Measurements from ENCODE around the gene FGGY.
A peak's percentile ranks its signal among the peaks of the same experiment; 100 is the strongest.
"Not testable (repeated sequence)": the region's sequence is repeated elsewhere in the genome, so short reads cannot be mapped to it uniquely, and the experiment has no call there.

Gene FGGY

GRCh38 chr1:59692591-59692990 is 395.7 kb downstream of the FGGY start:
- DNase-seq: peak; percentile 32

- no peak for DNase-seq
These were observed 396.5 kb downstream of the FGGY start for GRCh38 chr1:59693406-59693805.

- DNase-seq: no peak
These were observed 398.4 kb downstream of the FGGY start for GRCh38 chr1:59695252-59695651.

- no peak for DNase-seq
These were observed 399.7 kb downstream of the FGGY start for GRCh38 chr1:59696421-59697115.

- no peak for DNase-seq
These were observed 400.4 kb downstream of the FGGY start for GRCh38 chr1:59697150-59697800.

- DNase-seq: no peak
These were observed 401.5 kb downstream of the FGGY start for GRCh38 chr1:59698386-59698785.

GRCh38 chr1:59699227-59699847 is 402.4 kb downstream of the FGGY start:
- DNase-seq: peak; percentile 69

- DNase-seq: no peak
These were observed 404.5 kb downstream of the FGGY start for GRCh38 chr1:59701376-59701775.

GRCh38 chr1:59703226-59703917 is 406.5 kb downstream of the FGGY start:
- no peak for DNase-seq

- DNase-seq: no peak
These were observed 407.1 kb downstream of the FGGY start for GRCh38 chr1:59703918-59704378.

- DNase-seq: no peak
These were observed 407.8 kb downstream of the FGGY start for GRCh38 chr1:59704716-59705115.

GRCh38 chr1:59705466-59706302 is 408.8 kb downstream of the FGGY start:
- DNase-seq: no peak

GRCh38 chr1:59706303-59706599 is 409.4 kb downstream of the FGGY start:
- no peak for DNase-seq

GRCh38 chr1:59707178-59707791 is 410.4 kb downstream of the FGGY start:
- DNase-seq: peak; percentile 24

GRCh38 chr1:59709333-59709732 is 412.4 kb downstream of the FGGY start:
- no peak for DNase-seq

- not testable (repeated sequence) for DNase-seq
These were observed 414.0 kb downstream of the FGGY start for GRCh38 chr1:59710920-59711319.

- DNase-seq: no peak
These were observed 417.3 kb downstream of the FGGY start for GRCh38 chr1:59714219-59714618.

GRCh38 chr1:59714966-59715365 is 418.1 kb downstream of the FGGY start:
- DNase-seq: no peak

- no peak for DNase-seq
These were observed 419.9 kb downstream of the FGGY start for GRCh38 chr1:59716832-59717231.

- no peak for DNase-seq
These were observed 421.4 kb downstream of the FGGY start for GRCh38 chr1:59718064-59718988.

GRCh38 chr1:59718989-59719360 is 422.1 kb downstream of the FGGY start:
- DNase-seq: no peak

All from NCI-H2227 treated with DMSO at 0.1 percent for 48 hours (cell line).